Measurements from ENCODE around the gene POLR3A.

Gene POLR3A

GRCh38 chr10:77940627-77941026 lies 88.7 kb downstream of the POLR3A start:
- FAIRE-seq: no peak

- FAIRE-seq: no peak
Observed at GRCh38 chr10:77940225-77940624, 89.1 kb downstream of the POLR3A start.

- FAIRE-seq: no peak
Observed at GRCh38 chr10:77939561-77940001, 89.7 kb downstream of the POLR3A start.

GRCh38 chr10:77936697-77937567 lies 92.4 kb downstream of the POLR3A start:
- no peak for FAIRE-seq

- no peak for FAIRE-seq
Observed at GRCh38 chr10:77932016-77932715, 97.1 kb downstream of the POLR3A start.

- no peak for FAIRE-seq
Observed at GRCh38 chr10:77927402-77928246, 101.7 kb downstream of the POLR3A start.

GRCh38 chr10:77926566-77927401 lies 102.5 kb downstream of the POLR3A start, which contains the start of gene DLG5:
Gene DLG5 (minus strand): TSS chr10:77926755. CDS start chr10:77926520, 235 bp downstream.
- FAIRE-seq: no peak

- FAIRE-seq: no peak
Observed at GRCh38 chr10:77925795-77926565, 103.3 kb downstream of the POLR3A start.

- no peak for FAIRE-seq
Observed at GRCh38 chr10:77925410-77925794, 103.9 kb downstream of the POLR3A start.

GRCh38 chr10:77922566-77923179 lies 106.6 kb downstream of the POLR3A start:
- no peak for FAIRE-seq

GRCh38 chr10:77922055-77922454 lies 107.3 kb downstream of the POLR3A start:
- no peak for FAIRE-seq

- FAIRE-seq: no peak
Observed at GRCh38 chr10:77921395-77921794, 107.9 kb downstream of the POLR3A start.

- FAIRE-seq: no peak
Observed at GRCh38 chr10:77920495-77920894, 108.8 kb downstream of the POLR3A start.

- FAIRE-seq: no peak
Observed at GRCh38 chr10:77919713-77920108, 109.6 kb downstream of the POLR3A start.
